Dendritic cell treated with granulocyte-macrophage colony-stimulating factor and Interleukin-4, amounts not matched to agents 40 ng/mL and 50 ng/mL, for 4 days (primary cell): ENCODE measurements around the gene PCDH15.

Experiments used
- H3K27ac Mint-ChIP-seq: one replicate; pipeline ENCODE4 v1.8.0; 2022; ENCODE audit warnings: mild to moderate bottlenecking, mixed read lengths
- H3K27me3 Mint-ChIP-seq: one replicate; pipeline ENCODE4 v1.8.0; 2022; ENCODE audit warnings: mild to moderate bottlenecking, mixed read lengths
- H3K36me3 Mint-ChIP-seq: one replicate; pipeline ENCODE4 v1.8.0; 2022; ENCODE audit warnings: low read depth, mixed read lengths
- H3K4me1 Mint-ChIP-seq: one replicate; pipeline ENCODE4 v1.8.0; 2022; ENCODE audit warnings: low read depth, mixed read lengths
- H3K4me3 Mint-ChIP-seq: one replicate; pipeline ENCODE4 v1.8.0; 2022; ENCODE audit warnings: mild to moderate bottlenecking, moderate library complexity, mixed read lengths
- H3K9me3 Mint-ChIP-seq: one replicate; pipeline ENCODE4 v1.8.0; 2022; ENCODE audit warnings: mixed read lengths
- intact Hi-C: fragments of 100-400 bp; cut with micrococcal nuclease; formaldehyde crosslinking; loops from one replicate; pipeline ENCODE4 v1.15.0; 2022

PCDH15 gene

DNA sequence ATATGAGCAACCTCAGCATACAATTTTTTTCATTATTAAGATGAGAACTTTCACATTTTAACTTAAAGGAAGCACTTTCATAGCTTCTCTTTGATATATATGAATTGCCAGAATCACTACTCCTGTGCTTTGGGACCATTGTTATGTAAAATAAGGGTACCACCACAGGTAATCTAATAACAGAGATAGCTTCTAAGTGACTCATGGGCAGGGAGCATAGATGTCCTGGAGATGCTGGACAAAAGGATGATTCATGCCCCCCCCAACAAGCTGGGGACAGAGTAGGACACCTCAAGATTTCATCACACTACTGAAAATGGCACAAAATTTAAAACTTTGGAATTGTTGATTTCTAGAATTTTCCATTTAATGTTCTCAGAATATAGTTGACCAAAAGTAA lies 641.1 kb downstream of the PCDH15 start:
- Mint-ChIP-seq H3K27ac (no peak overlapping the region), H3K4me1 (no peaks in the 10 kb centered on the region), H3K27me3 (no peaks in the 10 kb centered on the region), H3K9me3 (peaks cover 47% of the 10 kb centered on the region), H3K36me3 (no peaks in the 10 kb centered on the region), H3K4me3 (no peak overlapping the region)
- intact Hi-C loops: no loop called here

DNA sequence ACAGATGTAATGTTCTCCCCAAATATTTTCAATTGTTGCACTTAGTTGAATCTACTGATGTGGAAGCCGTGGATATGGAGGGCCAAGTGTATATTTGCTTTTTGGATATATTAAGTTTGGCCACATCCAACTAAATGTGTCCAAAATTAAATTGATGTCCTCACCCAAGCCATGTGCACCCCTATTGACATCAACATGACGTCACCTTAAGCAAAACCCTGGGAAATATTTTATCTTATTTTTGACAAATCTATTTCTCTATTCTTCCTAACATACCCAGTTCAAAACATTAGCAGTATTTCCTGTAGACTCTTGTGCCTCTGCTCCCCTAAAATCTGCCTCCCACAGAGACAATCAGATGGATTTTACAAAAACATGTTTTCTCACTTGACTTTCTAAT lies 652.5 kb downstream of the PCDH15 start:
- H3K27ac Mint-ChIP-seq: no peak overlapping the region
- H3K9me3 Mint-ChIP-seq: peaks cover 12% of the 10 kb centered on the region
- no peaks in the 10 kb centered on the region for H3K36me3 Mint-ChIP-seq
- no peaks in the 10 kb centered on the region for H3K4me1 Mint-ChIP-seq
- H3K27me3 Mint-ChIP-seq: no peaks in the 10 kb centered on the region
- H3K4me3 Mint-ChIP-seq: no peak overlapping the region
- intact Hi-C loops: no loop called here

DNA sequence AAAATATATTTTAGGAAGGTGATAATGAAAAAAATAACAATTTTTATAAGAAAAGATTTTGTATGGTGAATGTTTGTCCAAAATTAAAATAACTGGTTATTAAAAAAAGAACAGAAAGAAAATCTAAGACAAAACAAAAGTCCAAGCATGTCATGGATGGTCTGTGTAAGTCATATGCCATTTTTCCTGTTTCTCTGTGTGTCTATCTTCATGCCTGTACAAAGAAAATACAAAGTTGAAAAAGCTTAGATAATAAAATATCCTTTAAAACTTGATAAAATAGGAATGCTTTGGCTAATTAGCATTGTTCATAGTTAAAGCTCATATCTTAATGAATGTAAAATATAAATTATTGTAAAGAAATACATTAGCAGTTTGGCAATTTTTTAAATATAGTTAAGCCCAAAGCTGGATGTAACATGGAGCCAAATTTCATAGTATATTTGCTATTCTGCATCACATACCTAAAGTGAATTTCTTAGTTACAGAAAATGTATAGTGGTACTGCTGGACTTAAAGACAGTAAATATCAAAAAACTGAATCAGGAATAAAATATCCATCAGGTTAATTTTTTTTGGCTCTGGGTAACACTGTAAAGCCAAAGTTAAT lies 661.1 kb downstream of the PCDH15 start:
- Mint-ChIP-seq H3K4me3 (no peak overlapping the region), H3K27me3 (no peaks in the 10 kb centered on the region), H3K36me3 (no peaks in the 10 kb centered on the region), H3K4me1 (no peaks in the 10 kb centered on the region), H3K9me3 (peaks cover 21% of the 10 kb centered on the region), H3K27ac (no peak overlapping the region)
- intact Hi-C loops: no loop called here

DNA sequence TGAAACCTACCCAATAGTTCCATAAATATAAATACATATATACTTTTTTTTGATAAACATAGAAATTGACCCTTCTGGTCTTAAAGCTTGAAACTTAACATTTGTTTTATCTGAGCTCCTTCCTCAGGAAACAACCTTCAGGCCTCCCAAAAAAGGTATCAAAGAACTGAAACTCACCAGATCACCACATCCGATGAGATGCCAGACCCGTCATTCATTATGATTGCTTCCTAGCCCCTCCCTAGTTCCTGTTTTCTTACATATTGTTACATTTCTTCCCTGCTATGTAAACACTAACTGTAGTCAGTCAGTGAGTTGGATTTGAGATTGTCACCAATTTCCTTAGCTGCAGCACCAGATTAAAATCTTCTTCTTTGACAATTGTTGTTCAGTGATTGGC lies 663.6 kb downstream of the PCDH15 start:
- Mint-ChIP-seq H3K9me3 (peaks cover 15% of the 10 kb centered on the region), H3K4me3 (no peak overlapping the region), H3K27me3 (no peaks in the 10 kb centered on the region), H3K36me3 (no peaks in the 10 kb centered on the region), H3K27ac (no peak overlapping the region), H3K4me1 (no peaks in the 10 kb centered on the region)
- intact Hi-C loops: no loop called here

DNA sequence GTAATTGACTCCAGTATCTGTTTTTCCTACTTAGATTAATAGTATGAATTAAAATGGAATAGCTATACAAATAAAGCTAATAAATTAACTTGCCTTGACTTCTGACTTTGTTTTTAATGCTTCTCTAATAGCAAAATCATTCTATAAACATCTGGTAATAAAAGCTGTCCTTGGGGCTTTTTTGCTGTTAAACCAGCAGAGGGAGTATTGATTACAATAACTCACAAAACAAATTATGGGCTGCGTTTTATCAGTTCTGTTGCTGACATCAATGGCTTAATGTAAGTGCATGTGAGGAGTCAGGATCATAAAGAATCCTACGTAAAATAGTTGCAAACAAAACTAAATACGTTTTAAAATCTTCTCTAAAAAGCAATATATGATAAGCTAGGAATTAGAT lies 667.8 kb downstream of the PCDH15 start:
- Mint-ChIP-seq H3K4me1 (no peaks in the 10 kb centered on the region), H3K9me3 (peaks cover 6% of the 10 kb centered on the region), H3K4me3 (no peak overlapping the region), H3K27me3 (no peaks in the 10 kb centered on the region), H3K27ac (no peak overlapping the region), H3K36me3 (no peaks in the 10 kb centered on the region)
- intact Hi-C loops: no loop called here

DNA sequence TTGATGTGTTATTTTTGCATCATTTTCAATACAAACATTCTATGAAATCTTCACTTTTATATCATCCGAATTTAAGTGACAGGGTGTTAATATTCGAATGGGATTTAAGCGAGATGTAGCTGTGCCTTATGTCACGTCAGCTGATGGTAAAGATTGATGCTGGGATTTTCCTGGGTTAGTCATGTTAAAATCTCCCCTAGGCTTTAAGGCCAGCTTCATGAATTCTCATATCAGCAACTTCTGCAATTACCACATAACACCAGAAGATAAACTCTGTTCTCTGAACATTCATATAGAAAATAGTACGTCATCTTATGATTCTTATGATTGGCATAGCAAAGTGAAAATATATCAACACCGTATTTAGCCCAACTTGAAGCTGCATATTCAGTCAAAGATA lies 669.2 kb downstream of the PCDH15 start:
- intact Hi-C loops: no loop called here
- H3K27ac Mint-ChIP-seq: no peak overlapping the region

DNA sequence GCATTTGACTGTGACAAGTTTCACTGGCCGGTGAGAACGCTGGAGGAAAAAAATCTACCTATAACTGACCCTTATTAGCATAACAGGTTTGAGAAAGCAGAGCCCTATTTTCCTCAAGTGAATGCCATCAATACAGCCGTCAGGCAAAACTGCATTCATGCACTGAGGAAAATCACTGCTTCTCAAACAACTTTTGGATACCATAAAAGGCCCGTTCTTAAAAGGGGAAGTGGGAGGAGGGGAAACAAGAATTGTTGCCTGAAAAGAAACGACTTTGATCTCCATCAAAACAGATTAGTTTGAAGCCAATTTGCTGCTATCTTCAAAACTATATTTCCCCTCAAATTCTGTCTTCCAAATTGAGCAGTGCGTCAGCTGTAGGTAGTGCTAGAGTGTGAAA lies 670.6 kb downstream of the PCDH15 start:
- Mint-ChIP-seq H3K4me1 (no peaks in the 10 kb centered on the region), H3K27me3 (no peaks in the 10 kb centered on the region), H3K4me3 (no peak overlapping the region), H3K27ac (no peak overlapping the region), H3K9me3 (no peaks in the 10 kb centered on the region), H3K36me3 (no peaks in the 10 kb centered on the region)
- intact Hi-C loops: no loop called here

More for the DNA sequence above, 669.2 kb downstream of the PCDH15 start:
- H3K27me3 Mint-ChIP-seq: no peaks in the 10 kb centered on the region
- H3K36me3 Mint-ChIP-seq: no peaks in the 10 kb centered on the region
- H3K4me1 Mint-ChIP-seq: no peaks in the 10 kb centered on the region
- no peak overlapping the region for H3K4me3 Mint-ChIP-seq
- H3K9me3 Mint-ChIP-seq: no peaks in the 10 kb centered on the region

DNA sequence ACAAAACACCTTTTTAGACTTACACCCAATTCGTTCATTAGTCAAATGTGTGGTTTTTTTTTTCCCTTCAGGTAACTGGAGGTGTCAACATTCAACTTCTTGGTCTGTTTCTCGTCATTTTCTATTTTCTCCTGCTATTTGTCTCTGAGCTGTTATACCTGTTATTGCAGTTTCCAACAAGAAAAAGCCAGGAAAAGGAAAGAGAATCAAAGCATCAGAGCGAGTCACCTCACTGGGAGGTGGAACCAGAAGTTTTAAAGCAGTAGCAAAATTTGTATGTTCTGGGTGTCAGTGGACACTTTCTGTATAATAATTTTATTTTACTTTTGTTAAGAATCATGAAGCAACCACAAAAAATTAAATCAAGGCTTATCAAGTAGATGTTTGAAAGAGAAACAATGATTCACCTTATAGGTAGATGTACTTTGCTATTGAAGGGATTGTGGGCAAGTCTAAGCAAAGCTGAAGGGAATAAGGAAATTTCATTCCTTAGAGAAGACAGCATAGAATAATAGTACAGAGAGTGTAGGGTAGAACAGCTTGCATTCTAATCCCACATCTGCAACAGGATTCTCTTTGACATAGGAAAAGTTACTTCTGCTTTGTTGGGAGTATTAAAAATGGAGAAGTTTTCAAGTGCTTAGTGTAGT lies 675.8 kb downstream of the PCDH15 start:
- H3K9me3 Mint-ChIP-seq: no peaks in the 10 kb centered on the region
- no peaks in the 10 kb centered on the region for H3K4me1 Mint-ChIP-seq
- H3K27me3 Mint-ChIP-seq: no peaks in the 10 kb centered on the region
- H3K36me3 Mint-ChIP-seq: no peaks in the 10 kb centered on the region
- intact Hi-C loops: no loop called here
- no peak overlapping the region for H3K27ac Mint-ChIP-seq
- H3K4me3 Mint-ChIP-seq: no peak overlapping the region

DNA sequence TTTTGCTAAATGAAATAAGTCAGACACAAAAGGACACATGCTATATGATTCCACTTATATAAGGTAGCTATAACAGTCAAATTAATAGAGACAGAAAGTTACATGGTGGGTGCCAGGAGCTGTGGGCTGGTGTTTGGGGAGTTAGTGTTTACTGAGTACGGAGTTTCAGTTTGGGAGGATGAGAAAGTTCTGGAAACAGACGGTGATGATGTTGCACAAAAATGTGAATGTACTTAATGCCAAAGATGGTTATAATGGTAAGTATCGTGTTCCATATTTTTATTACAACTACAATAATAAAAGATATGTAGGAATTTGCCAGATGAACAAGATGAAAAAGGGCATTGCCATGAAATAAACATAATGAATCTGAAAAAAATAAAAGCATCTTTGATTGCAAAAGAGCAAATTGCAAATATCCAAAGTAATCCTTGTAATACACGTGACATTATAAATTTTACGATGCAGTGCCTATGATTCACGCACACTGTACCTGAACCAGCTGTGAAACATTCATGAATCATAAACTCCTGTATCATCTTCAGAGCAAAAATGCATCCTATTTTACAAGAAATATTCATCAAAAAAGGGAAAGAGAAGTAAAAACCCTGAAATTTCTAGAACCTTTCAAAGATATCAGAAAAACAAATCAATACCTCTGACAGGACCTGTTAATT lies 676.7 kb downstream of the PCDH15 start:
- no peaks in the 10 kb centered on the region for H3K9me3 Mint-ChIP-seq
- no peaks in the 10 kb centered on the region for H3K27me3 Mint-ChIP-seq
- no peak overlapping the region for H3K27ac Mint-ChIP-seq
- intact Hi-C loops: no loop called here
- H3K4me3 Mint-ChIP-seq: no peak overlapping the region
- H3K4me1 Mint-ChIP-seq: no peaks in the 10 kb centered on the region
- no peaks in the 10 kb centered on the region for H3K36me3 Mint-ChIP-seq

DNA sequence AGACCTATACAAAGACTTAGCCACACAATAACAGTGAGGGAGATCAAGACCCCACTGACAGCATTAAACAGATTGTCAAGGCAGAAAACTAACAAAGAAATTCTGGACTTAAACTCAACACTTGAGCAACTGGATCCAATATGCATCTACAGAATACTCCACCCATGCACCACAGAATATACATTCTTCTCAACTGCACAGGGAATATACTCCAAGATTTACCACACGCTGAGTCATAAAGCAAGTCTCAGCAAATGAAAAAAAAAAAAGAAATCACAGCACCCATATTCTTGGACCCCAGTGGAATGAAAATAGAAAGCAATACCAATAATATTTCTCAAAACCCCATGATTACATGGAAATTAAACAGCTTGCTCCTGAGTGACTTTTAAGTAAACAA lies 680.2 kb downstream of the PCDH15 start:
- H3K4me1 Mint-ChIP-seq: no peaks in the 10 kb centered on the region
- H3K27ac Mint-ChIP-seq: no peak overlapping the region
- intact Hi-C loops: no loop called here
- H3K4me3 Mint-ChIP-seq: no peak overlapping the region
- H3K27me3 Mint-ChIP-seq: no peaks in the 10 kb centered on the region
- no peaks in the 10 kb centered on the region for H3K36me3 Mint-ChIP-seq
- peaks cover 21% of the 10 kb centered on the region for H3K9me3 Mint-ChIP-seq

DNA sequence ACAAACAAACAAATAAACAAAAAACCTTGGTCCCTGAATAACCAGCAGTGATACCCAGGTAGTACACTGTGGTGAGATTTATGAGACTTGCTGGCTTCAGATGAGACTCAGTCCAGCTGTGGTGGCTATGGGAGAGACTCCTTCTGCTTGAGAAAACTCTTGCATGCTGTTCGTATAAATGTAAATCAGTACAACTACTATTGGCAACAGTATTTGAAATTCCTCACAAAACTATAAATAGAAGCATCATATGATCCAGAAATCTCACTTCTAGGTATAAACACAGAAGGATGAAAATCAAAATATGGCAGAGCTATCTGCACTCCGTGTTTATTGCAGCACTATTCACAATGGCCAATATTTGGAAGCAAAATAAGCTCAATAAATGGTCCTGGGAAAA lies 692.1 kb downstream of the PCDH15 start:
- Mint-ChIP-seq H3K27me3 (no peaks in the 10 kb centered on the region), H3K9me3 (peaks cover 4% of the 10 kb centered on the region), H3K27ac (no peak overlapping the region), H3K4me3 (no peak overlapping the region), H3K36me3 (no peaks in the 10 kb centered on the region), H3K4me1 (no peaks in the 10 kb centered on the region)
- intact Hi-C loops: no loop called here

DNA sequence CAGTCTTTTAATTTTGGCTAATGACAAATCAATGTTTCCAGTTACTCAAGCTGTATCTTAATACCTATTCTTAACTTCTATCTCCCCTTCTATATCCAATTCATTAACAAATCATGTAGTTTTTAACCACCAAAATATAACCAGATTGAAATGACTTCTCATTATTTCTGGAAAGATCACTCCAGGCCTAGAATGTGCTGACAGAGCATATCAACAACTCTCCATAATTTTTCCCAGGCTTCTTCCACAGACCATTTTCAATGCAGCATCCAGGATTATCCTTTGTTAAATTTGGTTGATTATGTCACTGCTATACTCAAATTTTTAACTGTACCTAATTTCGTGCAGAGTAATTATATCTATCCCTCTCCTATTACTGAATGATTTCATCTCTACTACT lies 704.1 kb downstream of the PCDH15 start:
- intact Hi-C loops: no loop called here
- H3K27ac Mint-ChIP-seq: no peak overlapping the region
- H3K4me3 Mint-ChIP-seq: no peak overlapping the region
- H3K9me3 Mint-ChIP-seq: peaks cover 9% of the 10 kb centered on the region
- H3K27me3 Mint-ChIP-seq: no peaks in the 10 kb centered on the region
- H3K36me3 Mint-ChIP-seq: no peaks in the 10 kb centered on the region
- no peaks in the 10 kb centered on the region for H3K4me1 Mint-ChIP-seq

DNA sequence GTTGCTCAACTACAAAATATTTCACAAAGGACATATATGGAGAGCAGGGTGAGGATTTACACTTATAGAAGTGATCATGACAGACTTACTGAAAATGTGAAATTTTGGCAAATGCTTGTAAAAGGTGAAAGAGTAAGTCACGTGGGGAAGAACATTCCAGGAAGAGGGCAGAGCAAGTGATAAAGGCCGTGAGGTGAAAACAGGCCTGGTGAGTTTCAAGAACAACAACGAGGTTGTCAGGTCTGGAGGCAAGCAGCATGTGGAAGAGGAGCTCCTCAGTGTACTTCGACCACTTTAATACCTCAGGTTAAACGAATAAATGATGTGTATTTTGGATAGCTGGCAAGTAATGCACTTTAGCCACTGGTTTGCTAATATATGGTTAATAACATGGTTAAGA lies 706.7 kb downstream of the PCDH15 start:
- Mint-ChIP-seq H3K4me3 (no peak overlapping the region), H3K36me3 (no peaks in the 10 kb centered on the region), H3K4me1 (no peaks in the 10 kb centered on the region), H3K9me3 (no peaks in the 10 kb centered on the region), H3K27ac (no peak overlapping the region), H3K27me3 (no peaks in the 10 kb centered on the region)
- intact Hi-C loops: no loop called here

DNA sequence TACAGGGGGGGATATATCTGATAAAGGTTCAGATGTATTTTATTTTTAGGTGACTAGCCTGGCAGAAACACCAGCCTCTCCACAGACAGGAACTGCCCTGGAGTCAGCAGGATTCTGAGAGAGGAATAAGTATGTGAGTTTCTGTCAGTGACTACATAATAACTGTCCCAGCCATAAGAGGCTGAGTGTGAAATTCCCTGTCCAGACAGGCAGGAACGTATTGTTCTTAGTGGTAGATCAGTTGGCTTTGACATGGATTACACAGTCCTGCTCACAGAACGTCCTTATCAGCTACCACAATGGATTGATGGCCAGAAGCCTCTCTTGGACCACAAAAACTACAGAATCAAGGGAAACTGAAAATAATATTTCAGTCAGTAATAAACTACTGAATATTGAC lies 709.8 kb downstream of the PCDH15 start:
- Mint-ChIP-seq H3K9me3 (no peaks in the 10 kb centered on the region), H3K4me1 (no peaks in the 10 kb centered on the region), H3K4me3 (no peak overlapping the region), H3K36me3 (no peaks in the 10 kb centered on the region), H3K27me3 (no peaks in the 10 kb centered on the region), H3K27ac (no peak overlapping the region)
- intact Hi-C loops: no loop called here

DNA sequence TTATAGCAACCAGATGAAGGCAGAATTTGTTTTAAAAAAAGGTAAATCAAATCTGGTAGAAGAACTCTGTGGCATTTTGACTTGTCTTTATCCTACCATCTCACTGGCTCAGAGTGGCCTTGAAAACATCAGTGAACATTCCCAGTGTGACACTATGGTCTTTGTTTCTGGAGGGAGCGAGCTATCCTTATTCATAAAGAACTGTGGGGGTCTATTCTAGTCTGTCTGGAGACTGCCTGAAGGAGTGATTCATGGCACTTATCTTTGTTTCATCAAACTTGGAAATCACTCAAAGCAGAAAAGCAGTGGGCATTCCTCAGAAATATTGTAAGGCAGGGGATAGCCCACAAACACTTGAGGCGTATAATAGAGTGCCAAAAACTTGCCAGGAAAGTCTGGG lies 719.1 kb downstream of the PCDH15 start:
- Mint-ChIP-seq H3K36me3 (no peaks in the 10 kb centered on the region), H3K4me3 (no peak overlapping the region), H3K4me1 (no peaks in the 10 kb centered on the region), H3K27ac (no peak overlapping the region), H3K9me3 (no peaks in the 10 kb centered on the region), H3K27me3 (no peaks in the 10 kb centered on the region)
- intact Hi-C loops: no loop called here
